Fibroblast of the aortic adventitia (primary cell): ENCODE measurements around the gene CST4. TPM values are rescaled to one million over a fixed set of nuclear protein-coding genes. Genes with fewer than 3 reads are reported as not detected.

Experiments
- DNase-seq: peaks from one replicate; pipeline ENCODE4 v3.0.0-alpha.2; 2010; ENCODE audit warnings: low read depth
- H3K4me3 ChIP-seq: 2 replicates; pipeline ENCODE4 v1.5.1; 2011; ENCODE audit warnings: low read depth, mild to moderate bottlenecking, control low read depth, low read length, moderate library complexity
- CTCF ChIP-seq: IDR thresholded peaks from 2 replicates; pipeline ENCODE4 v1.5.1; 2011; ENCODE audit warnings: mild to moderate bottlenecking, low read length, control low read depth, inconsistent platforms; ENCODE audit not compliant: insufficient read depth
- total RNA-seq: library from RNA; depleted of rRNA; stranded (reverse); fragments of >200 nt; gene quantifications from 2 replicates; pipeline ENCODE4 v1.2.3, GENCODE V29; 2012; ENCODE audit warnings: low replicate concordance

CST4 gene
- total RNA-seq, 1 donor, result not detected

- no peak for TF ChIP-seq CTCF
- DNase-seq, result no peak
- H3K4me3 ChIP-seq, result no peak overlapping the region
Measured at GRCh38 chr20:23654000-23654399, 34.8 kb downstream of the CST4 start.

- TF ChIP-seq CTCF, result no peak
Measured at GRCh38 chr20:23653400-23653938, 35.4 kb downstream of the CST4 start.

GRCh38 chr20:23652926-23653325 is 35.9 kb downstream of the CST4 start:
- H3K4me3 ChIP-seq, result no peak overlapping the region
- no peak for TF ChIP-seq CTCF
- DNase-seq, result no peak

More at GRCh38 chr20:23653400-23653938, 35.4 kb downstream of the CST4 start:
- no peak for DNase-seq
- no peak overlapping the region for H3K4me3 ChIP-seq

- TF ChIP-seq CTCF, result no peak
- no peak for DNase-seq
- no peak overlapping the region for H3K4me3 ChIP-seq
Measured at GRCh38 chr20:23652371-23652770, 36.5 kb downstream of the CST4 start.

- DNase-seq, result no peak
- no peak overlapping the region for H3K4me3 ChIP-seq
- no peak for TF ChIP-seq CTCF
Measured at GRCh38 chr20:23651117-23651516, 37.7 kb downstream of the CST4 start.

- no peak for DNase-seq
- H3K4me3 ChIP-seq, result no peak overlapping the region
- no peak for TF ChIP-seq CTCF
Measured at GRCh38 chr20:23649830-23650417, 38.9 kb downstream of the CST4 start.

GRCh38 chr20:23649242-23649641 is 39.6 kb downstream of the CST4 start:
- no peak overlapping the region for H3K4me3 ChIP-seq
- no peak for DNase-seq
- TF ChIP-seq CTCF, result no peak
